ENCODE results near the gene INF2. TPM values are rescaled to one million over a fixed set of nuclear protein-coding genes. Genes with fewer than 3 reads are reported as not detected.

The INF2 gene
- 34.4 TPM for polyA plus RNA-seq (2013, experiment 1 of 2)
- polyA plus RNA-seq (2013, experiment 2 of 2), result 34.6 TPM

- H3K18ac ChIP-seq (ENCODE audit: low read length), result peak within 1 kb of the TSS; percentile 69
- H3K36me3 ChIP-seq (ENCODE audit: control insufficient read depth, insufficient read depth, low read length), result no peaks in the 10 kb centered on the region
- H3K9ac ChIP-seq (ENCODE audit: low read length), result peak within 1 kb of the TSS; percentile 83
- peaks cover 42% of the 10 kb centered on the region for H3K79me2 ChIP-seq (ENCODE audit: control insufficient read depth, insufficient read depth, low read length)
- peak within 1 kb of the TSS; percentile 28 for H2BK120ac ChIP-seq (ENCODE audit: low read depth, low read length)
- no peak within 1 kb of the TSS for H2BK15ac ChIP-seq (replicated peaks; ENCODE audit: low read depth)
- peak within 1 kb of the TSS; percentile 80 for H3K4me2 ChIP-seq (ENCODE audit: low read length)
- no peaks in the 10 kb centered on the region for H3K27me3 ChIP-seq (ENCODE audit: insufficient read depth, low read length, poor library complexity)
- peak within 1 kb of the TSS; percentile 78 for H2AK5ac ChIP-seq (ENCODE audit: low read length)
- H3K23ac ChIP-seq (ENCODE audit: low read length), result peak within 1 kb of the TSS; percentile 96
- no peak within 1 kb of the TSS for H4K5ac ChIP-seq (ENCODE audit: low read length)
- H4K8ac ChIP-seq (ENCODE audit: low read depth, low read length), result peak within 1 kb of the TSS; percentile 28
- peak within 1 kb of the TSS; percentile 23 for H2BK5ac ChIP-seq (ENCODE audit: low read length)
- WGBS (ENCODE audit: extremely low coverage, insufficient coverage, low lambda C conversion rate), result no CpG with 5 or more reads among the region's 76 CpGs
- H3K4me3 ChIP-seq (ENCODE audit: low read length), result peak within 1 kb of the TSS; percentile 91
- H3K4ac ChIP-seq (ENCODE audit: low read depth, low read length), result peak within 1 kb of the TSS; percentile 64
- peaks cover 13% of the 10 kb centered on the region for H3K4me1 ChIP-seq (ENCODE audit: control insufficient read depth, low read depth, low read length)
- DNase-seq, result peak; percentile 65
- H3K79me1 ChIP-seq (ENCODE audit: low read length), result peaks cover 28% of the 10 kb centered on the region
- H3K27ac ChIP-seq (ENCODE audit: low read depth, low read length), result peak within 1 kb of the TSS; percentile 28
- H3K56ac ChIP-seq (ENCODE audit: low read length), result peak within 1 kb of the TSS; percentile 98
These were observed at the start of gene INF2 for GRCh38 chr14:104689109-104689880. Gene INF2, plus strand, starts transcription at chr14:104689618. Its CDS starts 11,748 bp downstream, at chr14:104701366.

DNA sequence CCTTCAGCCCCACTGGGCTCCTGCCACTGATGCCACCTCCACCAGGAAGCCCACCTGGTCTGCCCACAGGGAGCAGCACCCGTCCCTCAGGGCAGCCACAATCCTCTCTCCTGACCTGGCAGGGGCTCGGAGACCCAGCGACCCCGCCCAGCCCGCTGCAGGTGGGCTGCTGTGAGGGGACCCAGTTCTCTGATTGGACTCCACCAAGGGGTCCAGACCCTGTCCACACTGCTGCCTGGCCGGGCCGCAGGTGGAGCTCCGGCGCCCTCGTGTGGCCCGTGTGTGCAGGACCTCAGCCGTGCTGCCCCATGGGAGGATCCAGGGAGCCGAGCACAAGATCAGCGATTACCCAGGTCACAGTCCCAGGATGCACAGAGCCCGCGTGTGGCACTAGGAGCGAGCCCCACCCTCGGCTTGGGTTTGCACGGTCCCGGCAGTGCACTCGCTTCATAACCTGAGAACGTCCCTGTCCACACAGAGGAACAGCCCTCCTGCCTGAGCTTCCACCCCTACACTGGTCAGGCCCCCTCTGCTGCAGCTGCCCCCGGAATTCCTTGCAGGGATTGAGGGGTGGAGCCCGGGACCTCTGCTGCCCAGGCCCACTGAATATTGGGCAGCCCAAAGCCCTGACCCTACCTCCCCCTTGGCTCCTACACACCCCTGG, 49.4 kb upstream of the INF2 start:
- Histone ChIP-seq H3K27me3 (ENCODE audit: insufficient read depth, low read length, poor library complexity) (no peaks in the 10 kb centered on the region), H3K79me1 (ENCODE audit: low read length) (no peaks in the 10 kb centered on the region), H3K36me3 (ENCODE audit: control insufficient read depth, insufficient read depth, low read length) (no peaks in the 10 kb centered on the region), H2BK5ac (ENCODE audit: low read length) (peak overlapping the region; percentile 59), H3K79me2 (ENCODE audit: control insufficient read depth, insufficient read depth, low read length) (no peaks in the 10 kb centered on the region), H3K27ac (ENCODE audit: low read depth, low read length) (no peak overlapping the region), H2BK15ac (replicated peaks; ENCODE audit: low read depth) (no peak overlapping the region), H3K4ac (ENCODE audit: low read depth, low read length) (no peak overlapping the region), H3K9ac (ENCODE audit: low read length) (peak overlapping the region; percentile 52), H3K18ac (ENCODE audit: low read length) (no peak overlapping the region), H2AK5ac (ENCODE audit: low read length) (peak overlapping the region; percentile 43), H3K23ac (ENCODE audit: low read length) (no peak overlapping the region), H3K4me1 (ENCODE audit: control insufficient read depth, low read depth, low read length) (peaks cover 7% of the 10 kb centered on the region), H4K5ac (ENCODE audit: low read length) (no peak overlapping the region), H2BK120ac (ENCODE audit: low read depth, low read length) (no peak overlapping the region), H3K56ac (ENCODE audit: low read length) (peak overlapping the region; percentile 84), H3K4me3 (ENCODE audit: low read length) (no peak overlapping the region), H4K8ac (ENCODE audit: low read depth, low read length) (no peak overlapping the region), H3K4me2 (ENCODE audit: low read length) (no peak overlapping the region)
- no CpG with 5 or more reads among the region's 24 CpGs for WGBS (ENCODE audit: extremely low coverage, insufficient coverage, low lambda C conversion rate)
- DNase-seq, result peak; percentile 86

GRCh38 chr14:104640681-104641080, 48.7 kb upstream of the INF2 start:
- Histone ChIP-seq H3K23ac (ENCODE audit: low read length) (no peak overlapping the region), H3K27ac (ENCODE audit: low read depth, low read length) (no peak overlapping the region), H3K4ac (ENCODE audit: low read depth, low read length) (no peak overlapping the region), H3K18ac (ENCODE audit: low read length) (no peak overlapping the region), H4K8ac (ENCODE audit: low read depth, low read length) (no peak overlapping the region), H2BK120ac (ENCODE audit: low read depth, low read length) (no peak overlapping the region), H3K4me1 (ENCODE audit: control insufficient read depth, low read depth, low read length) (peaks cover 9% of the 10 kb centered on the region), H3K79me1 (ENCODE audit: low read length) (no peaks in the 10 kb centered on the region), H3K9ac (ENCODE audit: low read length) (no peak overlapping the region), H3K4me3 (ENCODE audit: low read length) (no peak overlapping the region), H3K27me3 (ENCODE audit: insufficient read depth, low read length, poor library complexity) (no peaks in the 10 kb centered on the region), H4K5ac (ENCODE audit: low read length) (no peak overlapping the region), H2AK5ac (ENCODE audit: low read length) (peak overlapping the region; percentile 43), H3K79me2 (ENCODE audit: control insufficient read depth, insufficient read depth, low read length) (no peaks in the 10 kb centered on the region), H3K4me2 (ENCODE audit: low read length) (no peak overlapping the region), H2BK15ac (replicated peaks; ENCODE audit: low read depth) (no peak overlapping the region), H3K56ac (ENCODE audit: low read length) (peak overlapping the region; percentile 84), H3K36me3 (ENCODE audit: control insufficient read depth, insufficient read depth, low read length) (no peaks in the 10 kb centered on the region), H2BK5ac (ENCODE audit: low read length) (no peak overlapping the region)
- WGBS (ENCODE audit: extremely low coverage, insufficient coverage, low lambda C conversion rate), result no CpG with 5 or more reads among the region's 10 CpGs
- DNase-seq, result no peak

DNA sequence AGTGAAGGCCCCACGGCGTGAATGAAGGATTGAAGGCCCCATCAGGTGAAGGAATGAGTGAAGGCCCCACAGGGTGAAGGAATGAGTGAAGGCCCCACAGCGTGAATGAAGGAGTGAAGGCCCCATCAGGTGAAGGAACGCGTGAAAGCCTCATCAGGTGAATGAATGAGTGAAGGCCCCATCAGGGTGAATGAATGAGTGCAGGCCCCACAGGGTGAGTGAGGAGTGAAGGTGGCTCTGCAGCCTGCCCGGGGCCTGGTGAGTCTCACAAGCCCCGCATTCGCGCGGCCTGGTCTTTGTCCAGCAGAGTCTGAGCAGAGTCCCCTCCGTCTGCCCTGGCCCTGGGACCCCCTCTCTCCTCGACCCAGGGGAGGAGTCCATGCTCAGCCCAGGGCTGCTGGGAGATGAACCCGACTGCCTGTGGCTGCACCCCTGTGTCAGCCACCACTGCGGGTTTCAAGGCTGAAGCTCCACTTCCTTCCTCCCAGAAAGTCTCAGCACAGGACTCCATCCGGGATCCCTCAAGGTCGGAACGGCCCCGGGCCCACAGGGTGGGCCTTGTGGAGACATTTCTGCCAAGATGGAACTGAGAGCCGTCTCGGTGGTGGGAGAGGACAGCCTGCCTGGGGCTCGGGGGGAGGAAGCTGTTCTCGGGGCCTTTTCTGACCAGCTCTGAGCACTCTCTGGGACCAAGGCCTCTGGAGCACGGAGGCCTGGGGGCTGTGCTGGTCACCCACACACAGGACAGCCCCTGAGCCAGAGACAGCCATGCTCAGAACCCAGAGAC, 47.5 kb upstream of the INF2 start:
- H3K79me2 ChIP-seq (ENCODE audit: control insufficient read depth, insufficient read depth, low read length), result no peaks in the 10 kb centered on the region

GRCh38 chr14:104642540-104642868, 46.9 kb upstream of the INF2 start:
- no peak overlapping the region for H3K23ac ChIP-seq (ENCODE audit: low read length)
- H3K4ac ChIP-seq (ENCODE audit: low read depth, low read length), result peak overlapping the region; percentile 8
- H4K8ac ChIP-seq (ENCODE audit: low read depth, low read length), result no peak overlapping the region
- H2BK15ac ChIP-seq (replicated peaks; ENCODE audit: low read depth), result no peak overlapping the region
- H3K18ac ChIP-seq (ENCODE audit: low read length), result peak overlapping the region; percentile 18
- no peak overlapping the region for H3K4me3 ChIP-seq (ENCODE audit: low read length)
- no peaks in the 10 kb centered on the region for H3K27me3 ChIP-seq (ENCODE audit: insufficient read depth, low read length, poor library complexity)
- no peak overlapping the region for H3K27ac ChIP-seq (ENCODE audit: low read depth, low read length)
- H3K56ac ChIP-seq (ENCODE audit: low read length), result peak overlapping the region; percentile 68
- DNase-seq, result no peak
- peaks cover 9% of the 10 kb centered on the region for H3K4me1 ChIP-seq (ENCODE audit: control insufficient read depth, low read depth, low read length)
- H3K4me2 ChIP-seq (ENCODE audit: low read length), result no peak overlapping the region
- no CpG with 5 or more reads among the region's 9 CpGs for WGBS (ENCODE audit: extremely low coverage, insufficient coverage, low lambda C conversion rate)
- H4K5ac ChIP-seq (ENCODE audit: low read length), result no peak overlapping the region
- H3K36me3 ChIP-seq (ENCODE audit: control insufficient read depth, insufficient read depth, low read length), result no peaks in the 10 kb centered on the region
- no peak overlapping the region for H2AK5ac ChIP-seq (ENCODE audit: low read length)
- H2BK5ac ChIP-seq (ENCODE audit: low read length), result peak overlapping the region; percentile 17
- H3K9ac ChIP-seq (ENCODE audit: low read length), result no peak overlapping the region
- no peak overlapping the region for H2BK120ac ChIP-seq (ENCODE audit: low read depth, low read length)
- H3K79me1 ChIP-seq (ENCODE audit: low read length), result no peaks in the 10 kb centered on the region
- H3K79me2 ChIP-seq (ENCODE audit: control insufficient read depth, insufficient read depth, low read length), result no peaks in the 10 kb centered on the region

More for the DNA sequence above, 47.5 kb upstream of the INF2 start:
- no peak overlapping the region for H4K8ac ChIP-seq (ENCODE audit: low read depth, low read length)
- H2BK120ac ChIP-seq (ENCODE audit: low read depth, low read length), result no peak overlapping the region
- H3K9ac ChIP-seq (ENCODE audit: low read length), result no peak overlapping the region
- no peak overlapping the region for H2BK5ac ChIP-seq (ENCODE audit: low read length)
- no peak overlapping the region for H2BK15ac ChIP-seq (replicated peaks; ENCODE audit: low read depth)
- no peak overlapping the region for H3K23ac ChIP-seq (ENCODE audit: low read length)
- H3K27ac ChIP-seq (ENCODE audit: low read depth, low read length), result no peak overlapping the region
- no peaks in the 10 kb centered on the region for H3K79me1 ChIP-seq (ENCODE audit: low read length)
- peak overlapping the region; percentile 18 for H2AK5ac ChIP-seq (ENCODE audit: low read length)
- H3K4me2 ChIP-seq (ENCODE audit: low read length), result no peak overlapping the region
- WGBS (ENCODE audit: extremely low coverage, insufficient coverage, low lambda C conversion rate), result no CpG with 5 or more reads among the region's 23 CpGs
- peak overlapping the region; percentile 68 for H3K56ac ChIP-seq (ENCODE audit: low read length)
- H3K4ac ChIP-seq (ENCODE audit: low read depth, low read length), result peak overlapping the region; percentile 8
- peaks cover 9% of the 10 kb centered on the region for H3K4me1 ChIP-seq (ENCODE audit: control insufficient read depth, low read depth, low read length)
- no peaks in the 10 kb centered on the region for H3K36me3 ChIP-seq (ENCODE audit: control insufficient read depth, insufficient read depth, low read length)
- no peak overlapping the region for H4K5ac ChIP-seq (ENCODE audit: low read length)
- H3K18ac ChIP-seq (ENCODE audit: low read length), result peak overlapping the region; percentile 18
- H3K4me3 ChIP-seq (ENCODE audit: low read length), result no peak overlapping the region
- DNase-seq, result no peak
- H3K27me3 ChIP-seq (ENCODE audit: insufficient read depth, low read length, poor library complexity), result no peaks in the 10 kb centered on the region

All from mesendoderm (in vitro differentiated cells).